Uterus (tissue), 4 donors: ENCODE results near the gene UST. TPM values are rescaled to one million over a fixed set of nuclear protein-coding genes. Genes with fewer than 3 reads are reported as not detected.
"Not testable (repeated sequence)": the region's sequence is repeated elsewhere in the genome, so short reads cannot be mapped to it uniquely, and the experiment has no call there.

Experiments
- DNase-seq, 2 donors: peaks; one replicate each; pipeline ENCODE4 v3.0.0-alpha.2; 2019 to 2020
- H3K27ac ChIP-seq, 2 donors: fragments of 200-600 bp; sonication (generic); 1 replicate in 1 of 2; 2 replicates in 1 of 2; pipeline ENCODE4 v1.5.1; 2016 to 2018
- H3K27me3 ChIP-seq, 2 donors: fragments of 200-600 bp; sonication (generic); one replicate each; pipeline ENCODE4 v1.5.1; 2018 to 2019; ENCODE audit warnings: control low read depth in 1 of 2
- H3K36me3 ChIP-seq, 2 donors: fragments of 200-600 bp; sonication (generic); one replicate each; pipeline ENCODE4 v1.5.1; 2019; ENCODE audit warnings: control low read depth in 1 of 2
- H3K4me1 ChIP-seq, 2 donors: fragments of 200-600 bp; sonication (generic); one replicate each; pipeline ENCODE4 v1.5.1; 2018 to 2019; ENCODE audit warnings: control low read depth in 1 of 2
- H3K4me3 ChIP-seq, 2 donors: fragments of 200-600 bp; sonication (generic); 1 replicate in 1 of 2; 2 replicates in 1 of 2; pipeline ENCODE4 v1.5.1; 2018 to 2019; ENCODE audit warnings: mild to moderate bottlenecking in 1 of 2
- H3K9me3 ChIP-seq, 2 donors: fragments of 200-600 bp; sonication (generic); one replicate each; pipeline ENCODE4 v1.5.1; 2019; ENCODE audit warnings: control low read depth in 1 of 2
- CTCF ChIP-seq, 4 experiments: fragments of 200-600 bp in 2 of 4; fragments of 450-650 bp in 2 of 4; sonication (generic) in 2 of 4; IDR thresholded peaks; one replicate each; pipeline ENCODE4 v1.5.1; 2016 to 2019; ENCODE audit warnings: antibody characterized with exemption in 4 of 4, mild to moderate bottlenecking in 2 of 4, moderate library complexity in 1 of 4
- POLR2A ChIP-seq, 2 donors: fragments of 450-650 bp; IDR thresholded peaks; one replicate each; pipeline ENCODE4 v1.6.1; 2016; ENCODE audit warnings: antibody characterized with exemption in 2 of 2, mild to moderate bottlenecking in 1 of 2, moderate library complexity in 1 of 2
- intact Hi-C: fragments of 100-400 bp; cut with DNase I; formaldehyde crosslinking; loops from one replicate; pipeline ENCODE4 v1.15.1; 2023; ENCODE audit warnings: low total_unique reads
- total RNA-seq, 4 donors: library from RNA; depleted of rRNA in 3 of 4; stranded (reverse); fragments of >200 nt in 3 of 4; gene quantifications; one replicate each; pipeline versions ENCODE4 v1.1.0 to v1.2.4, GENCODE V29; 2014 to 2023
- donor health status: DM: yes; HTN: yes; CAD: no.

The UST gene
- total RNA-seq, 4 donors from 2014 or later = 6.1 to 23.2 (median 17.2) TPM

GRCh38 chr6:148854992-148855391 lies 108.2 kb downstream of the UST start:
- no peaks in the 10 kb centered on the region for H3K4me1 ChIP-seq
- no peaks in the 10 kb centered on the region for H3K36me3 ChIP-seq
- no peak for DNase-seq
- H3K27ac ChIP-seq = no peak overlapping the region
- no peaks in the 10 kb centered on the region for H3K27me3 ChIP-seq
- intact Hi-C loops = no loop called here
- no peak overlapping the region for H3K4me3 ChIP-seq
- H3K9me3 ChIP-seq = no peaks in the 10 kb centered on the region
- TF ChIP-seq POLR2A (IDR thresholded peaks at IDR 0.05) (no peak), CTCF (IDR thresholded peaks at IDR 0.05) (no peak)

GRCh38 chr6:148855744-148856143 lies 108.9 kb downstream of the UST start:
- no peaks in the 10 kb centered on the region for H3K36me3 ChIP-seq
- no peak overlapping the region for H3K4me3 ChIP-seq
- H3K4me1 ChIP-seq = no peaks in the 10 kb centered on the region
- no peak overlapping the region for H3K27ac ChIP-seq
- H3K9me3 ChIP-seq = no peaks in the 10 kb centered on the region
- H3K27me3 ChIP-seq = no peaks in the 10 kb centered on the region
- TF ChIP-seq POLR2A (IDR thresholded peaks at IDR 0.05) = no peak
- TF ChIP-seq CTCF (IDR thresholded peaks at IDR 0.05) = no peak
- no peak for DNase-seq
- intact Hi-C loops = no loop called here

- H3K36me3 ChIP-seq = no peaks in the 10 kb centered on the region
- H3K4me1 ChIP-seq = no peaks in the 10 kb centered on the region
- TF ChIP-seq CTCF (IDR thresholded peaks at IDR 0.05) (no peak), POLR2A (IDR thresholded peaks at IDR 0.05) (no peak)
- H3K27ac ChIP-seq = no peak overlapping the region
- DNase-seq = no peak
- no peaks in the 10 kb centered on the region for H3K9me3 ChIP-seq
- intact Hi-C loops = no loop called here
- no peak overlapping the region for H3K4me3 ChIP-seq
- no peaks in the 10 kb centered on the region for H3K27me3 ChIP-seq
These were observed 111.1 kb downstream of the UST start for GRCh38 chr6:148857798-148858390.

- H3K4me3 ChIP-seq, H3K27ac ChIP-seq, H3K27me3 ChIP-seq, H3K36me3 ChIP-seq, H3K9me3 ChIP-seq, DNase-seq, intact Hi-C loops, H3K4me1 ChIP-seq: not testable (repeated sequence)
These were observed 117.3 kb downstream of the UST start for GRCh38 chr6:148864132-148864531.

- peaks cover 0 to 5% of the 10 kb centered on the region in 2 donors for H3K4me1 ChIP-seq
These were observed 118.1 kb downstream of the UST start for GRCh38 chr6:148864941-148865340.

More at GRCh38 chr6:148864941-148865340, 118.1 kb downstream of the UST start:
- no peaks in the 10 kb centered on the region for H3K9me3 ChIP-seq
- no peak for DNase-seq
- H3K36me3 ChIP-seq = no peaks in the 10 kb centered on the region
- no peak overlapping the region for H3K4me3 ChIP-seq
- no peak overlapping the region for H3K27ac ChIP-seq
- intact Hi-C loops = no loop called here
- no peaks in the 10 kb centered on the region for H3K27me3 ChIP-seq
- no peak for TF ChIP-seq CTCF (IDR thresholded peaks at IDR 0.05)
